Keratinocyte (primary cell): Measurements from ENCODE around the gene SLCO4C1. TPM values are rescaled to one million over a fixed set of nuclear protein-coding genes. Genes with fewer than 3 reads are reported as not detected.

Experiments used
- DNase-seq: peaks from one replicate; pipeline ENCODE4 v3.0.0-alpha.2; 2011; ENCODE audit warnings: low read depth, missing footprints, low spot score
- FAIRE-seq: peaks from 2 replicates; lab custom pipeline; 2011; peaks lifted over from hg19 to GRCh38; lab: Jason Lieb, UNC
- H2AFZ ChIP-seq: 2 replicates; pipeline ENCODE4 v1.6.0; 2012; ENCODE audit warnings: low read length, control low read depth, inconsistent platforms; ENCODE audit not compliant: control insufficient read depth
- H3K27ac ChIP-seq: 2 replicates; pipeline ENCODE4 v1.5.1; 2011; ENCODE audit warnings: low read length; ENCODE audit not compliant: control insufficient read depth, insufficient read depth
- H3K27me3 ChIP-seq: 3 replicates; pipeline ENCODE4 v1.6.0; 2011; ENCODE audit warnings: low read length; ENCODE audit not compliant: control insufficient read depth, insufficient read depth; ENCODE audit errors: extremely low read depth
- H3K36me3 ChIP-seq, 2 experiments: 2 replicates in 1 of 2; 3 replicates in 1 of 2; pipeline ENCODE4 v1.5.1; 2011; ENCODE audit warnings: low read length in 2 of 2, mild to moderate bottlenecking in 1 of 2; ENCODE audit not compliant: control insufficient read depth in 2 of 2, insufficient read depth in 2 of 2; ENCODE audit errors: extremely low read depth in 1 of 2
- H3K4me1 ChIP-seq: 3 replicates; pipeline ENCODE4 v1.5.1; 2011; ENCODE audit warnings: low read length; ENCODE audit not compliant: control insufficient read depth, insufficient read depth; ENCODE audit errors: extremely low read depth
- H3K4me2 ChIP-seq: 3 replicates; pipeline ENCODE4 v1.6.0; 2011; ENCODE audit warnings: low read depth, low read length; ENCODE audit not compliant: control insufficient read depth, insufficient read depth; ENCODE audit errors: extremely low read depth
- H3K4me3 ChIP-seq, 3 experiments: fragments of 200-600 bp in 1 of 3; sonication (generic) in 1 of 3; 2 replicates in 2 of 3; 3 replicates in 1 of 3; pipeline ENCODE4 v1.5.1; 2011 to 2016; ENCODE audit warnings: low read length in 3 of 3, mild to moderate bottlenecking in 3 of 3, control low read depth in 2 of 3, inconsistent platforms in 1 of 3, low read depth in 1 of 3, mixed read lengths in 1 of 3, mixed run types in 1 of 3, moderate library complexity in 1 of 3; ENCODE audit not compliant: control insufficient read depth in 2 of 3, insufficient read depth in 2 of 3; ENCODE audit errors: extremely low read depth in 1 of 3
- H3K79me2 ChIP-seq: 2 replicates; pipeline ENCODE4 v1.6.0; 2012; ENCODE audit warnings: low read length; ENCODE audit not compliant: control insufficient read depth, insufficient read depth
- H3K9ac ChIP-seq: 3 replicates; pipeline ENCODE4 v1.6.0; 2011; ENCODE audit warnings: low read length; ENCODE audit not compliant: control insufficient read depth, insufficient read depth; ENCODE audit errors: extremely low read depth
- H3K9me1 ChIP-seq: 3 replicates; pipeline ENCODE4 v1.6.0; 2011; ENCODE audit warnings: low read length; ENCODE audit not compliant: control insufficient read depth, insufficient read depth; ENCODE audit errors: extremely low read depth
- H3K9me3 ChIP-seq: 2 replicates; pipeline ENCODE4 v1.5.1; 2012; ENCODE audit warnings: low read depth, low read length; ENCODE audit not compliant: control insufficient read depth
- H4K20me1 ChIP-seq: 3 replicates; pipeline ENCODE4 v1.6.0; 2011; ENCODE audit warnings: low read length; ENCODE audit not compliant: control insufficient read depth, insufficient read depth; ENCODE audit errors: extremely low read depth
- CTCF ChIP-seq, 3 experiments: IDR thresholded peaks in 1 of 3; conservative IDR thresholded peaks in 1 of 3; optimal IDR thresholded peaks in 1 of 3; 2 replicates in 2 of 3; 3 replicates in 1 of 3; pipeline versions ENCODE3 to v1.5.1; 2011; ENCODE audit warnings: low read length in 3 of 3, mild to moderate bottlenecking in 3 of 3, moderate library complexity in 2 of 3, control low read depth in 1 of 3, inconsistent platforms in 1 of 3; ENCODE audit not compliant: insufficient read depth in 2 of 3; ENCODE audit errors: extremely low read depth in 1 of 3
- EZH2 ChIP-seq: IDR thresholded peaks from one replicate; pipeline ENCODE4 v1.6.1; 2012; ENCODE audit warnings: inconsistent platforms, mild to moderate bottlenecking, low read length, moderate library complexity
- dilution Hi-C: fragments of 300-500 bp; cut with MboI; formaldehyde crosslinking; loops from one replicate; pipeline ENCODE4 v1.7.0; 2020; ENCODE audit warnings: low sequenced_read_pairs; ENCODE audit not compliant: extremely low pct_ligation_motif_present
- polyA minus RNA-seq, 3 experiments: library from RNA; depleted of rRNA, polyadenylated mRNA; stranded (reverse); fragments of >200 nt; gene quantifications; 1 replicate in 1 of 3; 2 replicates in 1 of 3; 3 replicates in 1 of 3; pipeline ENCODE4 v1.2.3, GENCODE V29; 2011
- polyA plus RNA-seq, 5 experiments: library from polyadenylated mRNA; depleted of rRNA in 3 of 5; stranded (reverse) in 3 of 5; stranded (forward) in 1 of 5; unstranded in 1 of 5; fragments of >200 nt; gene quantifications; 1 replicate in 1 of 5; 2 replicates in 3 of 5; 3 replicates in 1 of 5; pipeline versions ENCODE4 v1.2.1 to v1.2.3, GENCODE V29; 2011 to 2012; ENCODE audit warnings: missing spikeins in 2 of 5, low read depth in 1 of 5, low replicate concordance in 1 of 5

Gene SLCO4C1
- polyA plus RNA-seq (0.01 to 0.02 TPM in 2 of 3 replicates, not detected in the other), polyA minus RNA-seq (not detected in 3 replicates)
- not detected for polyA plus RNA-seq (2011; ENCODE audit: low read depth)
- polyA plus RNA-seq (2011; cell fraction: cytosol; rRNA removed), result not detected in 2 replicates
- polyA plus RNA-seq (2011; cell fraction: nucleus; rRNA removed), result not detected in 2 replicates
- polyA plus RNA-seq (2012; ENCODE audit: low replicate concordance), result not detected in 2 replicates
- polyA minus RNA-seq (2011; cell fraction: cytosol; rRNA and poly(A)+ RNA removed), result not detected
- not detected in 2 replicates for polyA minus RNA-seq (2011; cell fraction: nucleus; rRNA and poly(A)+ RNA removed)

GRCh38 chr5:102296178-102296817, at the start of gene SLCO4C1:
Gene SLCO4C1, minus strand, starts transcription at chr5:102296284. Its CDS starts 22 bp downstream, at chr5:102296262.
- no peaks in the 10 kb centered on the region for H3K9me3 ChIP-seq
- H3K79me2 ChIP-seq, result no peaks in the 10 kb centered on the region
- no peak within 1 kb of the TSS for H3K27ac ChIP-seq
- no peaks in the 10 kb centered on the region for H4K20me1 ChIP-seq
- FAIRE-seq, result no peak
- H3K36me3 ChIP-seq, result no peaks in the 10 kb centered on the region
- no peaks in the 10 kb centered on the region for H3K9me1 ChIP-seq
- H3K4me3 ChIP-seq, result peak within 1 kb of the TSS; percentile 17 to 55 (median 38)
- no peaks in the 10 kb centered on the region for H3K27me3 ChIP-seq
- no peak within 1 kb of the TSS for H3K9ac ChIP-seq
- dilution Hi-C loops, result no loop called here
- peak within 1 kb of the TSS; percentile 71 for H3K4me2 ChIP-seq
- peak within 1 kb of the TSS; percentile 36 for H2AFZ ChIP-seq
- H3K4me1 ChIP-seq, result no peaks in the 10 kb centered on the region
- DNase-seq, result no peak
- peak; percentile 36 to 61 (median 49) for TF ChIP-seq CTCF (optimal IDR thresholded peaks at IDR 0.05 in 1 of 3, IDR thresholded peaks at IDR 0.05 in 1 of 3, conservative IDR thresholded peaks at IDR 0.05 in 1 of 3; ENCODE audit: extremely low read depth in 1 of 3, insufficient read depth in 2 of 3, low read length in 3 of 3)
- TF ChIP-seq EZH2, result no peak

GRCh38 chr5:102341681-102342288, 45.7 kb upstream of the SLCO4C1 start:
- no peak for FAIRE-seq
- DNase-seq, result no peak
- dilution Hi-C loops, result no loop called here

More at GRCh38 chr5:102341681-102342288, 45.7 kb upstream of the SLCO4C1 start:
- Histone ChIP-seq H3K9me1 (no peaks in the 10 kb centered on the region), H4K20me1 (no peaks in the 10 kb centered on the region), H3K36me3 (no peaks in the 10 kb centered on the region), H3K9ac (no peak overlapping the region), H3K27ac (no peak overlapping the region), H3K27me3 (no peaks in the 10 kb centered on the region), H3K4me3 (no peak overlapping the region), H3K9me3 (no peaks in the 10 kb centered on the region), H3K79me2 (no peaks in the 10 kb centered on the region), H2AFZ (no peak overlapping the region), H3K4me1 (no peaks in the 10 kb centered on the region), H3K4me2 (no peak overlapping the region)
- TF ChIP-seq CTCF (optimal IDR thresholded peaks at IDR 0.05 in 1 of 3, IDR thresholded peaks at IDR 0.05 in 1 of 3, conservative IDR thresholded peaks at IDR 0.05 in 1 of 3; ENCODE audit: extremely low read depth in 1 of 3, insufficient read depth in 2 of 3, low read length in 3 of 3), result no peak
- no peak for TF ChIP-seq EZH2
